Neural cell (in vitro differentiated cells): ENCODE data around the gene AGT. TPM values are rescaled to one million over a fixed set of nuclear protein-coding genes. Genes with fewer than 3 reads are reported as not detected.

ENCODE experiments used
- H2AFZ ChIP-seq: fragments of 200-600, 300-800 bp; sonication (generic), shearing (Covaris generic); 2 replicates; pipeline ENCODE4 v1.6.0; 2014; ENCODE audit warnings: low read depth, mild to moderate bottlenecking, antibody characterized with exemption, low read length, moderate library complexity
- H3F3A ChIP-seq: fragments of 200-600 bp; shearing (Covaris generic); 2 replicates; pipeline ENCODE4 v1.6.1; 2016; ENCODE audit warnings: mild to moderate bottlenecking, moderate library complexity, mixed read lengths, antibody characterized with exemption, low read length; ENCODE audit not compliant: insufficient read depth, poor library complexity, severe bottlenecking
- H3K27ac ChIP-seq: fragments of 200-600, 300-800 bp; sonication (generic), shearing (Covaris generic); 2 replicates; pipeline ENCODE4 v1.5.1; 2014; ENCODE audit warnings: mild to moderate bottlenecking, low read length, moderate library complexity
- H3K27me3 ChIP-seq: fragments of 300-800, 200-600 bp; sonication (generic), shearing (Covaris generic); 2 replicates; pipeline ENCODE4 v1.6.0; 2014; ENCODE audit warnings: mild to moderate bottlenecking, low read depth, low read length, moderate library complexity; ENCODE audit not compliant: insufficient read depth
- H3K36me3 ChIP-seq: fragments of 300-800, 200-600 bp; sonication (generic), shearing (Covaris generic); 2 replicates; pipeline ENCODE4 v1.5.1; 2014; ENCODE audit warnings: mild to moderate bottlenecking, antibody characterized with exemption, low read length, moderate library complexity; ENCODE audit not compliant: insufficient read depth
- H3K4me2 ChIP-seq: fragments of 300-800, 200-600 bp; sonication (generic), shearing (Covaris generic); 2 replicates; pipeline ENCODE4 v1.6.0; 2014; ENCODE audit warnings: mild to moderate bottlenecking, low read length
- H3K4me3 ChIP-seq: fragments of 300-800, 200-600 bp; sonication (generic), shearing (Covaris generic); 2 replicates; pipeline ENCODE4 v1.5.1; 2014; ENCODE audit warnings: mild to moderate bottlenecking, low read length, moderate library complexity
- H3K79me2 ChIP-seq: fragments of 200-600 bp; shearing (Covaris generic); replicated peaks from 2 replicates; pipeline ENCODE4 v1.6.0; 2014; ENCODE audit warnings: mild to moderate bottlenecking, low read length, moderate library complexity; ENCODE audit not compliant: insufficient read depth
- H3K9ac ChIP-seq: fragments of 300-800, 200-600 bp; sonication (generic), shearing (Covaris generic); 2 replicates; pipeline ENCODE4 v1.6.1; 2016; ENCODE audit warnings: mild to moderate bottlenecking, low read length, mixed read lengths
- H3K9me2 ChIP-seq: fragments of 200-600 bp; shearing (Covaris generic); 2 replicates; pipeline ENCODE4 v1.6.1; 2016; ENCODE audit warnings: mild to moderate bottlenecking, low read length, mixed read lengths; ENCODE audit not compliant: insufficient read depth
- H3K9me3 ChIP-seq: fragments of 200-600, 300-800 bp; sonication (generic), shearing (Covaris generic); 2 replicates; pipeline ENCODE4 v1.6.1; 2016; ENCODE audit warnings: mild to moderate bottlenecking, mixed run types, low read length, moderate library complexity, mixed read lengths
- H4K20me1 ChIP-seq: fragments of 200-600 bp; shearing (Covaris generic); 2 replicates; pipeline ENCODE4 v1.6.1; 2016; ENCODE audit warnings: mild to moderate bottlenecking, mixed run types; ENCODE audit not compliant: insufficient read depth
- CTCF ChIP-seq: fragments of 450-650 bp; IDR thresholded peaks from 2 replicates; pipeline ENCODE4 v1.5.1; 2014; ENCODE audit warnings: antibody characterized with exemption, mild to moderate bottlenecking, moderate library complexity; ENCODE audit not compliant: poor library complexity, severe bottlenecking
- EP300 ChIP-seq: fragments of 450-650 bp; conservative IDR thresholded peaks from 2 replicates; pipeline ENCODE4 v1.6.1; 2014; ENCODE audit warnings: antibody characterized with exemption, mild to moderate bottlenecking, moderate library complexity; ENCODE audit not compliant: poor library complexity, severe bottlenecking
- MXI1 ChIP-seq: fragments of 450-650 bp; conservative IDR thresholded peaks from 2 replicates; pipeline ENCODE4 v1.6.1; 2014; ENCODE audit warnings: antibody characterized with exemption, mild to moderate bottlenecking; ENCODE audit not compliant: poor library complexity, severe bottlenecking
- RAD21 ChIP-seq: fragments of 450-650 bp; conservative IDR thresholded peaks from 2 replicates; pipeline ENCODE4 v1.6.1; 2014; ENCODE audit warnings: antibody characterized with exemption, mild to moderate bottlenecking, moderate library complexity
- REST ChIP-seq: IDR thresholded peaks from 2 replicates; pipeline ENCODE4 v1.6.1; 2012; ENCODE audit warnings: borderline replicate concordance
- SMC3 ChIP-seq: fragments of 450-650 bp; conservative IDR thresholded peaks from 2 replicates; pipeline ENCODE4 v1.6.1; 2014; ENCODE audit warnings: antibody characterized with exemption, mild to moderate bottlenecking, moderate library complexity; ENCODE audit not compliant: poor library complexity
- TAF1 ChIP-seq: IDR thresholded peaks from 2 replicates; pipeline ENCODE4 v1.6.1; 2012; ENCODE audit warnings: low read depth
- polyA plus RNA-seq: library from polyadenylated mRNA; depleted of rRNA; stranded (reverse); fragments of >200 nt; gene quantifications from 2 replicates; pipeline ENCODE4 v1.2.3, GENCODE V29; 2014

The AGT gene
- polyA plus RNA-seq, 1 donor from 2014 or later, result not detected

GRCh38 chr1:230753586-230754251 is 39.8 kb upstream of the AGT start:
- H3F3A ChIP-seq, result no peaks in the 10 kb centered on the region
- H3K4me3 ChIP-seq, result no peak overlapping the region
- H3K9ac ChIP-seq, result peak overlapping the region; percentile 34
- no peaks in the 10 kb centered on the region for H3K27me3 ChIP-seq
- H3K27ac ChIP-seq, result no peak overlapping the region
- H4K20me1 ChIP-seq, result no peaks in the 10 kb centered on the region
- no peaks in the 10 kb centered on the region for H3K36me3 ChIP-seq
- no peaks in the 10 kb centered on the region for H3K79me2 ChIP-seq
- TF ChIP-seq EP300, result no peak
- no peak for TF ChIP-seq RAD21
- no peak for TF ChIP-seq CTCF
- TF ChIP-seq SMC3, result no peak
- TF ChIP-seq MXI1, result no peak
- no peak for TF ChIP-seq TAF1
- no peak for TF ChIP-seq REST
- H3K9me3 ChIP-seq, result no peaks in the 10 kb centered on the region
- peak overlapping the region; percentile 27 for H2AFZ ChIP-seq
- no peak overlapping the region for H3K4me2 ChIP-seq
- H3K9me2 ChIP-seq, result no peaks in the 10 kb centered on the region

- Histone ChIP-seq H3K9me3 (no peaks in the 10 kb centered on the region), H3K4me2 (no peak overlapping the region), H3K27me3 (no peaks in the 10 kb centered on the region), H3K4me3 (no peak overlapping the region), H3K27ac (no peak overlapping the region), H3K9me2 (no peaks in the 10 kb centered on the region), H3F3A (no peaks in the 10 kb centered on the region), H4K20me1 (no peaks in the 10 kb centered on the region), H2AFZ (peak overlapping the region; percentile 27), H3K36me3 (no peaks in the 10 kb centered on the region), H3K9ac (peak overlapping the region; percentile 34), H3K79me2 (no peaks in the 10 kb centered on the region)
- TF ChIP-seq SMC3, result no peak
- TF ChIP-seq CTCF, result no peak
These were observed 39.3 kb upstream of the AGT start for GRCh38 chr1:230753191-230753585.
